Esophagus squamous epithelium (tissue), 4 donors: Measurements from ENCODE around the gene KCNN3.

Experiments used
- POLR2A ChIP-seq, 4 donors: fragments of 450-650 bp; IDR thresholded peaks; one replicate each; pipeline ENCODE4 v1.6.1; 2017; ENCODE audit warnings: antibody characterized with exemption in 4 of 4, mild to moderate bottlenecking in 4 of 4, moderate library complexity in 3 of 4
- TF ChIP-seq, protein P1 (sequence below), 6 experiments: fragments of 450-650 bp in 4 of 6; fragments of 200-600 bp in 2 of 6; sonication (generic) in 2 of 6; IDR thresholded peaks; one replicate each; pipeline ENCODE4 v1.5.1; 2016 to 2019; ENCODE audit warnings: antibody characterized with exemption in 6 of 6, mild to moderate bottlenecking in 4 of 6, moderate library complexity in 4 of 6

DNA sequence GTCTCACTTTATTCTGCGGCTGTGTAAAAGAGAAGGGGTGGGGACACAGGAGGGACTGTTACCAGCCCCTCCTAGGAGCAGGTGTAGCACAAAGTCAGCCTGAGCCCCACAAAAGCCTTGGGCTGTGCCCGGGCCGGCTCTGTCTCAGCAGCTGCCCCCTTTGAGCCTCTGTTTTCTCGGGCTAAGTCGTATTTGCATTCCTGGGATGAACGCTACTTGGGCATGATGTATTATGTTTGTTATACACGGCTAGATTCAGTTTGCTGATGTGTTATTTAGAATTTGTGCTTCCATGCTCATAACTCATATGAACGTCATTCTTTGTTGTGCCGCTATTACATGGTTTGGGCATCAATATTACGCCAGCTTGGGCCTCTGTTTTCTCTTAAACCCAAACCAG, 47.8 kb downstream of the KCNN3 start:
- TF ChIP-seq, protein P1, sequence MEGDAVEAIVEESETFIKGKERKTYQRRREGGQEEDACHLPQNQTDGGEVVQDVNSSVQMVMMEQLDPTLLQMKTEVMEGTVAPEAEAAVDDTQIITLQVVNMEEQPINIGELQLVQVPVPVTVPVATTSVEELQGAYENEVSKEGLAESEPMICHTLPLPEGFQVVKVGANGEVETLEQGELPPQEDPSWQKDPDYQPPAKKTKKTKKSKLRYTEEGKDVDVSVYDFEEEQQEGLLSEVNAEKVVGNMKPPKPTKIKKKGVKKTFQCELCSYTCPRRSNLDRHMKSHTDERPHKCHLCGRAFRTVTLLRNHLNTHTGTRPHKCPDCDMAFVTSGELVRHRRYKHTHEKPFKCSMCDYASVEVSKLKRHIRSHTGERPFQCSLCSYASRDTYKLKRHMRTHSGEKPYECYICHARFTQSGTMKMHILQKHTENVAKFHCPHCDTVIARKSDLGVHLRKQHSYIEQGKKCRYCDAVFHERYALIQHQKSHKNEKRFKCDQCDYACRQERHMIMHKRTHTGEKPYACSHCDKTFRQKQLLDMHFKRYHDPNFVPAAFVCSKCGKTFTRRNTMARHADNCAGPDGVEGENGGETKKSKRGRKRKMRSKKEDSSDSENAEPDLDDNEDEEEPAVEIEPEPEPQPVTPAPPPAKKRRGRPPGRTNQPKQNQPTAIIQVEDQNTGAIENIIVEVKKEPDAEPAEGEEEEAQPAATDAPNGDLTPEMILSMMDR (IDR thresholded peaks at IDR 0.05), result no peak
- TF ChIP-seq POLR2A (IDR thresholded peaks at IDR 0.05), result no peak
